ENCODE data around the gene NR2F1-AS1. TPM values are rescaled to one million over a fixed set of nuclear protein-coding genes. Genes with fewer than 3 reads are reported as not detected.

The NR2F1-AS1 gene
- total RNA-seq, 1 experiment from 2014 or later: 27.0 TPM

DNA sequence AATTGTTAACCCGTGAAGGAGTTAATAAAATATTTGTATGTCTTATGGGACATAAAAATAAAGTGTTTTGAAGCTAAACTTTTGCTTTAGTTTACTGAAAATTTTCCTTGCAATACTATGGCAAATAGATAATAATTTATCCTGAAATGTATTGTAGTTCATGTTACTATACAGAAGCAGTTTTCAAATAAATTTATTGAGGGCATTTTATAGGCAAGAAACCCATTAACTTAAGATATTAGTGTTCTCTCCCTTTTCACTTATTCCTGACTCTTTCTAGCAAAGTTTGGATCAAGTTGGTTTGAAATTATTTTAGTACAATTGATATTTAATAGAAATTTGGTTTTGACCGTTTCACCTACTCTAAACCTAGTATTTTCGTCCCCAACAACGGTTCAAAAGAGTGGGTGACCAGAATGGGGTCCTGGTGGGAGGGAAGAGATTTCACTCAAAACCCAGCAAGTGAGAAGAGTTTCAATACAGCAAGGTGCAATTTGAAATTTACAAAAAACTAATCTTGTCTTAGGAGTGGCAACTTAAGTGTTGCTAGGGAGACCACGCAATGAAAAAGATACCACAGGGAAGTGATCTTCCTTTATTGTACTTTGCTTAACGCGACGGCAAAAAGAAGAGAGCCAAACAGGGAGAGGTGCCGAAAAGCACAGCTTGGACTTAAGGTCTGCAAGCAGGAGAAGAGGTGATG, 30.4 kb upstream of the NR2F1-AS1 start:
- intact Hi-C loops (cut with micrococcal nuclease; ENCODE audit: unreplicated experiment): loop anchor here (10.0 kb wide), 1 partner anchor 303 kb away; no protein-coding TSS in a partner anchor
- Histone ChIP-seq H3K4me1 (ENCODE audit: control insufficient read depth, insufficient read depth, low read length) (peaks cover 17% of the 10 kb centered on the region), H3K36me3 (ENCODE audit: control insufficient read depth, insufficient read depth, low read length) (no peaks in the 10 kb centered on the region; the same call in 1 of the 2 replicates), H3K4me3 (ENCODE audit: low read depth in 2 of 2, low read length in 2 of 2) (peak overlapping the region; percentile 35 to 52), H3K27me3 (ENCODE audit: control insufficient read depth, insufficient read depth, low read length) (peaks cover 44% of the 10 kb centered on the region), H3K27ac (ENCODE audit: low read length) (no peak overlapping the region), H3K9me3 (ENCODE audit: control insufficient read depth, insufficient read depth, low read depth, low read length) (no peaks in the 10 kb centered on the region)
- ChIA-PET CTCF (no interaction called here), POLR2A (no interaction called here)
- no TSS peak for BruUV-seq (replicated peaks)
- ATAC-seq: no peak
- in situ Hi-C loops (cut with HindIII; ENCODE audit: low pct_unique_long_range_greater_than_20kb, low sequenced_read_pairs): loop anchor here (25.0 kb wide), 1 partner anchor 201 kb away; no protein-coding TSS in a partner anchor
- TF ChIP-seq, protein P1, sequence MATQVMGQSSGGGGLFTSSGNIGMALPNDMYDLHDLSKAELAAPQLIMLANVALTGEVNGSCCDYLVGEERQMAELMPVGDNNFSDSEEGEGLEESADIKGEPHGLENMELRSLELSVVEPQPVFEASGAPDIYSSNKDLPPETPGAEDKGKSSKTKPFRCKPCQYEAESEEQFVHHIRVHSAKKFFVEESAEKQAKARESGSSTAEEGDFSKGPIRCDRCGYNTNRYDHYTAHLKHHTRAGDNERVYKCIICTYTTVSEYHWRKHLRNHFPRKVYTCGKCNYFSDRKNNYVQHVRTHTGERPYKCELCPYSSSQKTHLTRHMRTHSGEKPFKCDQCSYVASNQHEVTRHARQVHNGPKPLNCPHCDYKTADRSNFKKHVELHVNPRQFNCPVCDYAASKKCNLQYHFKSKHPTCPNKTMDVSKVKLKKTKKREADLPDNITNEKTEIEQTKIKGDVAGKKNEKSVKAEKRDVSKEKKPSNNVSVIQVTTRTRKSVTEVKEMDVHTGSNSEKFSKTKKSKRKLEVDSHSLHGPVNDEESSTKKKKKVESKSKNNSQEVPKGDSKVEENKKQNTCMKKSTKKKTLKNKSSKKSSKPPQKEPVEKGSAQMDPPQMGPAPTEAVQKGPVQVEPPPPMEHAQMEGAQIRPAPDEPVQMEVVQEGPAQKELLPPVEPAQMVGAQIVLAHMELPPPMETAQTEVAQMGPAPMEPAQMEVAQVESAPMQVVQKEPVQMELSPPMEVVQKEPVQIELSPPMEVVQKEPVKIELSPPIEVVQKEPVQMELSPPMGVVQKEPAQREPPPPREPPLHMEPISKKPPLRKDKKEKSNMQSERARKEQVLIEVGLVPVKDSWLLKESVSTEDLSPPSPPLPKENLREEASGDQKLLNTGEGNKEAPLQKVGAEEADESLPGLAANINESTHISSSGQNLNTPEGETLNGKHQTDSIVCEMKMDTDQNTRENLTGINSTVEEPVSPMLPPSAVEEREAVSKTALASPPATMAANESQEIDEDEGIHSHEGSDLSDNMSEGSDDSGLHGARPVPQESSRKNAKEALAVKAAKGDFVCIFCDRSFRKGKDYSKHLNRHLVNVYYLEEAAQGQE (IDR thresholded peaks at IDR 0.05; ENCODE audit: insufficient read depth in 1 of 2, low read depth in 2 of 2, low read length in 1 of 2): no peak
- TF ChIP-seq TCF7L2 (IDR thresholded peaks at IDR 0.05; ENCODE audit: low read depth, low read length) (no peak), POLR2AphosphoS5 (IDR thresholded peaks at IDR 0.05; ENCODE audit: low read depth, low read length) (no peak), SIN3A (IDR thresholded peaks at IDR 0.05; ENCODE audit: borderline replicate concordance, insufficient read depth, low read depth, low read length) (no peak)
- TF ChIP-seq, protein P2, sequence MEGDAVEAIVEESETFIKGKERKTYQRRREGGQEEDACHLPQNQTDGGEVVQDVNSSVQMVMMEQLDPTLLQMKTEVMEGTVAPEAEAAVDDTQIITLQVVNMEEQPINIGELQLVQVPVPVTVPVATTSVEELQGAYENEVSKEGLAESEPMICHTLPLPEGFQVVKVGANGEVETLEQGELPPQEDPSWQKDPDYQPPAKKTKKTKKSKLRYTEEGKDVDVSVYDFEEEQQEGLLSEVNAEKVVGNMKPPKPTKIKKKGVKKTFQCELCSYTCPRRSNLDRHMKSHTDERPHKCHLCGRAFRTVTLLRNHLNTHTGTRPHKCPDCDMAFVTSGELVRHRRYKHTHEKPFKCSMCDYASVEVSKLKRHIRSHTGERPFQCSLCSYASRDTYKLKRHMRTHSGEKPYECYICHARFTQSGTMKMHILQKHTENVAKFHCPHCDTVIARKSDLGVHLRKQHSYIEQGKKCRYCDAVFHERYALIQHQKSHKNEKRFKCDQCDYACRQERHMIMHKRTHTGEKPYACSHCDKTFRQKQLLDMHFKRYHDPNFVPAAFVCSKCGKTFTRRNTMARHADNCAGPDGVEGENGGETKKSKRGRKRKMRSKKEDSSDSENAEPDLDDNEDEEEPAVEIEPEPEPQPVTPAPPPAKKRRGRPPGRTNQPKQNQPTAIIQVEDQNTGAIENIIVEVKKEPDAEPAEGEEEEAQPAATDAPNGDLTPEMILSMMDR (IDR thresholded peaks at IDR 0.05): no peak
- no peak for DNase-seq (ENCODE audit: low read depth, low spot score)

DNA sequence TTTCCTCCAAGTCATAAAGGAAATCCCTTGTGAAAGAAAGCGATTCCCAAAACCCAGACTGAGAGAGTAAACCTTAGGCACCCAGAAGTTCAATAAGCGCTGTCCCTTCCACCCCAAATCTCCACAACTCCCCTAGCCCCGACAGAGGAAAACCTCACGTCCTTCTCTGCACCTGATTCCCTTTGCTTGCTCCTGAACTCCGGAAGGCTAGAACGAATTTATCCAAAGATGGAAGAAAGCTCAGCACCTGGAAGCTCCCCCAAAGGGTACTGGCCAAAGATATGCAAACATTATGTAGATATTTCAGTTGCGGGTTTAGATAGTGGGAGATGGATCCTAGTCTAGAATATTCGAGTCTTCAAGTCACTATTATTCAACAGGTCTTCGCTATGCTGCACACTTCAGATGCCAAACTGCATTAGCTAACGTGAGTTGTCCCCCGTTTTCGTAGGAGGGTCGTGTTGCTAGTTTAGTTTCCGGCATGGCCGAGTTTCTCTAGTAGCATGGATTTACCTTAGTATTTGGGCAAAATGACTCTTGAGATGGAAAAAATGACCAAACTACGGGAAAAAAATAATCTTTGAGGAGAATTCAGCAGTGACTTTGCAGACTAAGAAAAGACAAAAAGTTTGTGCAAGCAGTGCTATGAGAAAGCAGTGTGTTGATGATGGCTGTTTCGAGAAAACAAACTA, 29.7 kb upstream of the NR2F1-AS1 start:
- Histone ChIP-seq H3K4me1 (ENCODE audit: control insufficient read depth, insufficient read depth, low read length) (peaks cover 17% of the 10 kb centered on the region), H3K9me3 (ENCODE audit: control insufficient read depth, insufficient read depth, low read depth, low read length) (no peaks in the 10 kb centered on the region), H3K36me3 (ENCODE audit: control insufficient read depth, insufficient read depth, low read length) (no peaks in the 10 kb centered on the region; the same call in 1 of the 2 replicates), H3K4me3 (ENCODE audit: low read depth in 2 of 2, low read length in 2 of 2) (no peak overlapping the region), H3K27ac (ENCODE audit: low read length) (no peak overlapping the region), H3K27me3 (ENCODE audit: control insufficient read depth, insufficient read depth, low read length) (peaks cover 44% of the 10 kb centered on the region)
- CTCF ChIA-PET: no interaction called here
- ATAC-seq (no peak), DNase-seq (ENCODE audit: low read depth, low spot score) (no peak)
- no TSS peak for BruUV-seq (replicated peaks)
- POLR2A ChIA-PET: no interaction called here
- intact Hi-C loops (cut with micrococcal nuclease; ENCODE audit: unreplicated experiment) (loop anchor here (10.0 kb wide), 1 partner anchor 304 kb away; no protein-coding TSS in a partner anchor), in situ Hi-C loops (cut with HindIII; ENCODE audit: low pct_unique_long_range_greater_than_20kb, low sequenced_read_pairs) (loop anchor here (25.0 kb wide), 1 partner anchor 202 kb away; no protein-coding TSS in a partner anchor)
- TF ChIP-seq TCF7L2 (IDR thresholded peaks at IDR 0.05; ENCODE audit: low read depth, low read length): no peak
- TF ChIP-seq, protein P1 (IDR thresholded peaks at IDR 0.05; ENCODE audit: insufficient read depth in 1 of 2, low read depth in 2 of 2, low read length in 1 of 2): no peak
- TF ChIP-seq POLR2AphosphoS5 (IDR thresholded peaks at IDR 0.05; ENCODE audit: low read depth, low read length): no peak
- TF ChIP-seq, protein P2 (IDR thresholded peaks at IDR 0.05): no peak
- no peak for TF ChIP-seq SIN3A (IDR thresholded peaks at IDR 0.05; ENCODE audit: borderline replicate concordance, insufficient read depth, low read depth, low read length)

All from Panc1 (cell line).